ENCODE results near the gene CPXM2.

DNA sequence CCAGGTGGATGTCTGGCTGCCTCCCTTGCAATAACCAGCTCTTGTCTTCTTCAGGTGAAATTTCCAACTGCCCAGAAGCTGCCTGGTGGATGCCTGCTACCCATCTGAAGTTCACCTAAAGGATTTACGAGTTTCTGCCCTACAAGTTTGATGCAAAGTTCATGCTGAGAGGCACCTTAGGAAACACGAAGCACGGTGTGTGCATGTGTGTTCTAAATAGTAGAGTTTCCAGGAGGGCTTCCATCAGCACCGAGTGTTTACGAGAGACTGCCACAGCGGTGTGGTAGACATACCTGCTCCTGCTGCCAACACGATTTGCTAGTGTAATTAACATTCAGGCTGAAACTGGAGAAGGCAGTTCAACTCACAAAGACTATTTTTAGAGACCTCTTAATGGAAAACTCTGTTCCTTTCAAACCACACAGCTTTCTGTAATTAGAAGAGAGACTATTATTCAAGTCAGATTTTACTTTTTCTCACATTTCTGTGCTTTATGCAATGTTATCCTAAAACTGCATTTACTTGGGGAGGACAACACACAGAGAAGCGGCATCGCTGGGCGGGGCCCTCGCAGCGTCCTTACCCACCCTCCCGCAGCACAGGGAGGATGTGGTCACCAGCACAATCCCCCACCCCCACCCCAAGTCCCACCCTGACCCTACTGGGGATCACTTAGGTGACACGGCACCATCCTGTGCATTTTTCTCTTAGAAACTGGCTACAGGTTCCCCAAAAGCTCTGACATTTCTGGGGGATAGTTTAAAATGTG lies 15.5 kb upstream of the CPXM2 start:
- TF ChIP-seq, protein P1, sequence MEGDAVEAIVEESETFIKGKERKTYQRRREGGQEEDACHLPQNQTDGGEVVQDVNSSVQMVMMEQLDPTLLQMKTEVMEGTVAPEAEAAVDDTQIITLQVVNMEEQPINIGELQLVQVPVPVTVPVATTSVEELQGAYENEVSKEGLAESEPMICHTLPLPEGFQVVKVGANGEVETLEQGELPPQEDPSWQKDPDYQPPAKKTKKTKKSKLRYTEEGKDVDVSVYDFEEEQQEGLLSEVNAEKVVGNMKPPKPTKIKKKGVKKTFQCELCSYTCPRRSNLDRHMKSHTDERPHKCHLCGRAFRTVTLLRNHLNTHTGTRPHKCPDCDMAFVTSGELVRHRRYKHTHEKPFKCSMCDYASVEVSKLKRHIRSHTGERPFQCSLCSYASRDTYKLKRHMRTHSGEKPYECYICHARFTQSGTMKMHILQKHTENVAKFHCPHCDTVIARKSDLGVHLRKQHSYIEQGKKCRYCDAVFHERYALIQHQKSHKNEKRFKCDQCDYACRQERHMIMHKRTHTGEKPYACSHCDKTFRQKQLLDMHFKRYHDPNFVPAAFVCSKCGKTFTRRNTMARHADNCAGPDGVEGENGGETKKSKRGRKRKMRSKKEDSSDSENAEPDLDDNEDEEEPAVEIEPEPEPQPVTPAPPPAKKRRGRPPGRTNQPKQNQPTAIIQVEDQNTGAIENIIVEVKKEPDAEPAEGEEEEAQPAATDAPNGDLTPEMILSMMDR (conservative IDR thresholded peaks at IDR 0.05; ENCODE audit: low read depth, low read length), result no peak
- TF ChIP-seq EZH2phosphoT487 (IDR thresholded peaks at IDR 0.05; ENCODE audit: borderline replicate concordance, low read length), result no peak
